GM21576 (cell line): ENCODE data around the gene ANKRD33B.

Experiments
- ATAC-seq: cut with Tn5 transposase; IDR thresholded peaks from one replicate; pipeline ENCODE4 v1.9.1; 2021; ENCODE audit warnings: mild to moderate bottlenecking, moderate library complexity; ENCODE audit not compliant: unreplicated experiment

Gene ANKRD33B

GRCh38 chr5:10688651-10689171 lies 124.8 kb downstream of the ANKRD33B start:
- ATAC-seq = no peak

- ATAC-seq = no peak
Measured at GRCh38 chr5:10689391-10690081, 125.7 kb downstream of the ANKRD33B start.

DNA sequence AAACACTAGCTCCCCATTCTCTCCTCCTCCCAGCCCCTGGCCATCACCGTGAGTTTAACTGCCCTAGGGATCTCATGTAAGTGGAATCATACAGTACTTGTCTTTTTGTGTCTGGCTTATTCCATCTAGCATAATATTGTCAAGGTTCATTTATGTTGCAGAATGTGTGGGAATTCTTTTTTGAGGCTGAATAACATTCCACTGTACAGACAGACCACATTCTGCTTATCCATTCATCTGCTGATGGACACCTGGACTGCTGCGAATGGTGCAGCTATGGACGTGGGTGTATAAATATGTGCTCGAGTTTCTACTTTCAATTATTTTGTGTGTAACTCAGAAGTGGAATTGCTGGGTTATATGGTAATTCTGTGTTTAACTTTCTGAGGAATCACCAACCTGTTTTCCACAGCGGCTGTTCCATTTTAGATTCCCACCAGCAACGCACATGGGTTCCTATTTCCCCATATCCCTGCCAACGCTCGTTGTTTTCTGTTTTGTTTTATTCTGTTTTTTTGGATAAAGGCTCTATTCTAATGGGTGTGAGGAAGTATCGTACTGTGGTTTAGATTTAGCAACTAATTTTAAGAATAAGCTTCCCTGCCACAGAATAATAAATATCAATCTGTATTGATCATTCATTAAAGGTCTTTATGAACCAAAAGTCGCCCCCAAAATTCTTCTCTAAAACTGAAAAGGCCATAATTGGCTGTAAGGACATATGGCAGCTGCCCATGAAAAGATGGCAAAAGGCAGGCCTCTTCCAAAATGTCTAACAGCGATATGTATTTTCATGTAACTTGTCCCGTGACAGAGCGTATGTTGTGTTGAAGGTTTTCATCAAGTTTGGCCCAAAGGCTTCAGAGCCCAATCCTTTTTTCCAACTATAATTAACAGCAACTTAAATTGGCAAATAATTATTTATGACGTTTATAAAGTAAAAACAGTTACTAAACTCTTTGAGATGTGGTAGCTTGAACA lies 126.9 kb downstream of the ANKRD33B start:
- no peak for ATAC-seq

DNA sequence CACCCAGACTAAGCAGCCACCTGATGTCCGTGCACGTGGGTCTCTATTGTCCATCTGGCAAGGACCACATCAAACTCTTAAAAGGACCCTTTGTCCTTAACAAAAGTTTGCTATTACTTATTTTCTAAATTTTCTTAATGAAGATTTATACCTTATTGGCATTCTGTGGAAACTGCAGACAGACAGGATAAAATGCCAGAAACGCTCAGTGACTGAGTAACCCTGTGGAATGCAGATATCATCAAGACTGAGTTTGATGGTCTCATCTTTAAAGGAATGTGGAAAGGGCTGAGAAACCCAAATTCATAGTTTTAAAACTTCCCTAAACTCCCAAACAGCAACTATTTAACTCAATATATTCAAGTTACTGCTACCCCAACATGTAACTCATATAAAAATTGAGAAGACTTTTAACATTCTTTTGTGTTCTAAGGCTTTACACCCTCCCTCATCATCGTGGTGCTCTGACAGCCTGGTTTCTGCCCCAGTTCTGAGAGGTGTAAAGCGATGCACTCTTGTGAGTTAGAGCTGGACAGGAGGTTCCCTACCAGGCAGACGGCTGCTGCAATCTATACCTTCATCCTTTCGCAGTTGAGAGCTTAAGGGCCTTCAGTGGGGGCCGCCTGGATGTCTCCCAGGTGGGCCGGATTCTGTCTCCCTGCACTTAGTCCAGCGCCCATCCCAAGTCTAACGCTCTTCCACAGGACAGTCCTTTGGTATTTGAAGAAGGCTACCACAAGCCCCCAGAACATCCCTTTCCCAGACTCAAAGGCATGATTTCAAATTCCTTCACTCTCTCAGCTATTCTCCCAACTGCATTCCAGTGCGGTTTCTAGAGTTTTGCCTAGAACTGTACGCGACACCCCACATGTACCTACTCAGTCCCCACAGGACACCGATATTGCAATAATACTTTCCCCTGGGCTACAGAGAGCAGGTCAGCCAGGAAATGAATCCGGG lies 128.2 kb downstream of the ANKRD33B start:
- ATAC-seq = no peak

DNA sequence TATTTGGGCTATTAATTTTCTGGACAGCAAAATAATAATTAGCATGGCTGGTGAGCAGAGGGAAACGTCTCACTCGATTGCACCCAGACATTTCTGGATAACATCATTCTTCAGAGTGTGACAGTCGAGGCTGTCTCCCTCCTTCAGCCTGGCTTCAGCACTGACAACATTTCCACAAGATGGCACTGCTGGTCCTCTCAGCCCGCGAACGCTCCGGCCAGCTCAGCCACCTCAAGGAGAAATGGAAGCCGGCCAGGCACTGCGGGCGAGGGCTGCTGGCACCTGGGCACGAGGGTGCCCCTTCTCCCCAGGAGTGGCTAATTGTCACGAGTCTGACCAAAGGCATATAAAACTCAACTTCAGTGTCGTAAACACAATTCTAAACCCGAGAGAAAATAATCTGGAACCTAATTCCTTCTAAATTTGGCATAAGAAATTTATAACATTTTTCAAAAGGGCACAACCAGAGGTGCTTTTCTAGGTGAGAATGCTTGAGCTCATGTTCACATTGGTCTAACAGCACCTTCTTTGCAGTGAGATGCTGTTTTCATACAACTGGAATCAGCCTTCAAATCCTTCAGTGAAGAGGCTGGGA lies 131.3 kb downstream of the ANKRD33B start:
- peak; percentile 47 for ATAC-seq

DNA sequence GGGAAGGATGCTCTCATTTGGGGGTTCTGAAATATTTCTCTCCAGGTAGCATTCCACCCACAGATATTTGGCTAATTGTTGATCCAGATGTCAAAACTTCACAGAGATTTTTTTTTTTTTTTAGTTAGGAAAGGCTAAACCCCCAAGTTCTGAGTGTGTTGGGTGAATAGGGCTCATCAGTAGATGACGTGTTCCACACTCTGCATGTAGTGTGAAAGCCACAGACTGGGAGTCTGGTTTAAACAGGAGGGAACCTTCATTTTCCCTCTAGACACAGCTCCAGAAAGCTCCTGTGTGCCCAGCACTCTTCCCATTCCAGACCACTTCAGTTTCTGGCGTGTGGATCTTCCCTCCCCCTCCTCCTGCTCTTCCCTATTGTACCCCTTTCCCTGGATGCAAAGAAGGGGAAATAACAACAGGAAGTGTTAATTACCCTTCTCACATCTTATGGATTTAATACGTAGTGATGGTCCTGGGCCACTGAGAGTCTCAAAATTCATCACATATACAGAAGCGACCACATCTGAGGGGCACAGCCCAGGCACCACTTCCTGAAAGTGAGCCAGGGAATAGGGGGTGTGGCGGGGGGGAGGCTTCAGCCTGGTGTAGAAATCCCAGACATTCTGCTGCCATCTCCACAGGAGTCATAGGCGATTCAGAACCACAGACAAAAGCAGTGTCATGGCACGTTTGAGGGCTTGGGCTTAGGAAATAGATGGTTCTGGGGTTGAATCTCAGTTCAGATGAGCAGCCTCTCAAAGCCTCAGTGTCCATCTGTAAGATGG lies 132.1 kb downstream of the ANKRD33B start:
- ATAC-seq = no peak

DNA sequence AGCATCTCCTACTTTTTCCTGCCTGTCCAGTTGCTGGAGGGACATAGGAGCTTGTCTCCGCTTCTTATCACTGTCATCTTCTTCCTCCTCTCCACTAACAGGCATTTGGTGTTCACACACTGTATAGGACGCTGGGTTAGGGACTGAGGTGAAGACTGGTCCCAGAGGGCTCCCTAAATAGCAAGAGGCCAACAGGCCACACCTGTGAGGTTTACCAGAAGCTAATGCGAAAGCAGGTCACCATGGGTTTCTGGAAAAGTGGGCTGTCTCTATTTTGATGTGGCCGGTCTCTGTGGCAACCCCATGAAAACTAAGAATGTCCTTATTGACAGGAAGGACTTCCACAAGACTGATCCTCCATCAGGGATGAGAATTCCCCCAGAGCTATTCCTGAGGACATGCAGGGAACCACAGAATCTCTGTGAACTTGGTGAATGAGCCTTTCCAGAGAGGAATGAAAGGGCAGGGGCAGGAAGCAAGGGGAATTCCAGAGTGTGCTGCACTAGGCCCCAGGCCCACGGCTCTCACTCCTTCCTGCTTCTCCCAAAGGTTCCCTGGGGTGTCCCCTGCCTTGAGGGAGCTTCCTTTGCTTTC lies 135.5 kb downstream of the ANKRD33B start:
- ATAC-seq = peak; percentile 45

- peak; percentile 72 for ATAC-seq
Measured at GRCh38 chr5:10699987-10700386, 136.1 kb downstream of the ANKRD33B start.

DNA sequence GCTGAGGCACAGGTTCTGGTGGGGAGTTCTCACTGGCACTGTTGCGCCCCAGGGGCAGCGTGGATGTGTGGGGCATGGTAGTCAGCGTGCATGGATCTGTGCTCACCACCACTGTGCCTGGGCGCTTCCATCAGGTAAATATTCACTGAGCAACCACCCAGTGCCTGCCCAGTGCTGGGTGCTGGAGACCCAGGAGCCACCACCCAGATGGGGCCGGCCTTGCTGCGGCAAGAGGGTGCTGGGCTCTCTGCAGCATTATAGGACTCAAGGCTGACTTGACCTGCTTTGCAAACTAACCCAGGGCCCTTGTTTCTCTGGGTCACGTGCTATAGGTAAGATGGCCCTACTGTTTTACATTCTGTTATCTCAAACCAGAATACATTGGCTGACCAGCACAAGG lies 136.6 kb downstream of the ANKRD33B start:
- ATAC-seq = no peak

DNA sequence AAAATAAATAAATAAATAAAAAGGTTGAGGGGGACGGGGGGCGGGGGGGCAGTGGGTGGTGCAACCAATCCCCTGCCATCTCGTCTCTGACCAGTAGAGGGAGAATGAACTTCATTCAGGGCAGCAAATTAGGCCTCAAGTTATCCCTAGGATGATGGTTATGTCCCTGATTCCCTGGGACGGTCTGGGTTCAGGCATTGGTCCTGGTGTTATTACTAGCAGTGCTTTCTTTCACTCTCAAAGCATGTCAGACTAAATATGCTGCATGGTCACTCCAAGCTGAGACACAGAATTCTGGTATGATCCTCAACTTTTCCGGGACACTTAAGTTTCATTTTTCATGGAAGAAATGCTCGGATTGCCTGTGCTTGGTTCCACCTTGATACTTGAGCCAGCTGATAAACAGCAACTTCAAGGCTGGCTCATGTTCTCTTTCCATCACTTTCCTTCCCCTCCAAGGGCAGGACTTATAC lies 137.7 kb downstream of the ANKRD33B start:
- no peak for ATAC-seq

DNA sequence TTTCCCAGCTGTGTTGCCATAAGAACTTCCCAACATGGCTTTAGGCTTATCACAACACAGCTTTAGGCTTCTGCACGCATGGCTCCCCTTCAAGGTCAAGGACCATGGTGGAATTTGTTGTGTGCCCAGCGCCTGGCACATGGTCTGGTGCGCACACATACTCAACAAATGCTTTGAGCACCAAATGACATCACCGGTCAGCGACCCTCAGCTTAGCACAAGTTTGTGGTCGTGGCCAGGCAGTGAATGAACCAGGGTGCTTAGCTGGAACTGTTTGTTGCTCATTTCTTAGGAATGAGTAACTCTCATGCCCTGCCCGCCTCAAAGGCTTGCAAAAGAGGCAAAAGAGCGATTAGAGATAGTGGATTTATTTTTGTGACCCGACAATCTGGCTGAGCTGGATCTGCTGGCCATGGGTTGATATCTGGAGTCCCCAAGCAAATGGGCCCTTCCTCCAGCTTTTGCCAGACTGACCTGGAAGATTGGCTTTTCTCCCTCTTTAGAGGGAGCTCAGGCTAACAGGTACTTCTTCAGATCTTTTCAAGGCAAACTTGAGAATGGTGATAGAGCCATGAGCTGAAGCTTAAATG lies 138.3 kb downstream of the ANKRD33B start:
- no peak for ATAC-seq

GRCh38 chr5:10702911-10703491 lies 139.1 kb downstream of the ANKRD33B start:
- no peak for ATAC-seq

DNA sequence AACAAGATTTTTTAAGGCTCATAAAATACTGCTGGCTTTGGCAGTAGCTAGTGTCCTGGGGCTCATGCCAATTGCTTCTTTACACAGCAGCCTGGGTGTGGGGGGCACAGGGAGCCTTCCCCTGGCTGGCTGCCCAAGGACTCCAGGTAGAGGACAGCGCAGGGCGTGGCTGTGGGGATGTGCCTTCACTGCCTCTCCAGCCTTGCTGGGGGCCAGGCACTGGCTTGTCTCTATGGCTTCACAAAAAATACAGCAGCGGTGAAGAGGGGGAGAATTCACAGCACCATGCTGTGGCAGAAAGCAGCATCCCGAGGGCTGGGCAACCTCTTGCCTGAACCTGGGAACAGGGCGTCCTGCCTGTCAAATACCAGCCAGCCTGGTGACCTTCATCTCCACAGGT lies 139.8 kb downstream of the ANKRD33B start:
- no peak for ATAC-seq

DNA sequence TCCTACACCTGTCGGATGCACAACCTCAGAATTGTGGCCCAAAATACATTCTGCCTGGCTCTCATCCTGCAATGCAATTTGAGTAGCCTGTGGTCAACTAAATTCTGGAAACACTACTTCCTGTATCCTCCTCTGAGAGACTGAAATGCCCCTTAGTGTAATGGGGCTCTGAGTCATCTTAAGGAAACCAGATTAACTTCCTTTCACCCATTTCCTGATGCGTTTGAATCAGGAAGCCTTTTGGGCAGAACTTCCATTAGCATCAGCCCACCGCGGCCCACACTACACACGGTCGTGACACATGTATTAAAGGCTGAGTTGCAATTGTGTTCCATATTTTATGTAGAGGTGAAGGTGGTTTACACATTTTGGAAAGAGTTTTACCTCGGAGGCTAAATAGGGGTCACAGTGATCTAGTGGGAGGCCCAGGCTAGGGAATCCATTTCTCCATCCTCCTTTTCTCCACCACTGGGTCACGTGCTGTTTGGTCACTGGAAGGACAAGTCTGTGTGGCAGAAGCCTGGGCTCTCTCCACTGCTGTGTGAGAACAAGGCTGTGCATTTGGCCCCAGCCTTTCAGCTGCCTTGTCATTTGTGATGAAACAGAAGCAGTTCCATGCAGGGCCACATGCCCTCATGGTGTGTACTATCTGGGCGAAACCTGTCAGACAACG lies 141.2 kb downstream of the ANKRD33B start:
- ATAC-seq = peak; percentile 27

GRCh38 chr5:10705747-10706146 lies 141.9 kb downstream of the ANKRD33B start:
- ATAC-seq = no peak

DNA sequence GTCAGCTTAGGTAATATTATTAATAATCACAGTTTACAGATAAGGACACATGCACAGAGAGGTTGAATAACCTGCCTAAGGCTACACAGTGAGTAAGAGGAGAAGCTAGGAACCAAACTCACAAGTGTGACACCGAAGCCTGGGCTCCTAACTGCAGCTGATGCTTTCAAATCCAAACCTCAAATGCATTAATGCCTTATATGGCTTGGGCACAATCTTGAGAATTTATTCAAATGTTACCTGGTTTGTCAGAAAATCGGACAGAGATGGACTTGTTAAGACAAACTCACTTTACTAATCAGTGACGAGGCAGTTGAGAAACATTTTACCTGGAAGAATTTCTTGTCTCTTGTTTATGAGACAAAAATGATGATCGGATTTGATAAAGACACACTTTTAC lies 142.5 kb downstream of the ANKRD33B start:
- ATAC-seq = no peak
